Lower leg skin (tissue), 4 donors: ENCODE data around the gene MROH2B. TPM values are rescaled to one million over a fixed set of nuclear protein-coding genes. Genes with fewer than 3 reads are reported as not detected.
"Not testable (repeated sequence)": the region's sequence is repeated elsewhere in the genome, so short reads cannot be mapped to it uniquely, and the experiment has no call there.

Experiments
- DNase-seq, 2 donors: peaks; one replicate each; pipeline ENCODE4 v3.0.0-alpha.2; 2019; ENCODE audit warnings: low spot score in 2 of 2
- H3K4me3 ChIP-seq: fragments of 200-600 bp; sonication (generic); 2 replicates; pipeline ENCODE4 v1.5.1; 2017; ENCODE audit warnings: mild to moderate bottlenecking, low read depth; ENCODE audit not compliant: poor library complexity, severe bottlenecking
- CTCF ChIP-seq, 3 donors: fragments of 450-650 bp; IDR thresholded peaks; one replicate each; pipeline ENCODE4 v1.5.1; 2016; ENCODE audit warnings: antibody characterized with exemption in 3 of 3, mild to moderate bottlenecking in 3 of 3, moderate library complexity in 2 of 3
- POLR2A ChIP-seq, 2 donors: fragments of 450-650 bp; IDR thresholded peaks; one replicate each; pipeline ENCODE4 v1.6.1; 2016 to 2017; ENCODE audit warnings: antibody characterized with exemption in 2 of 2, mild to moderate bottlenecking in 1 of 2, moderate library complexity in 1 of 2
- WGBS, 2 donors: methylation state at CpG; one replicate each; pipeline ENCODE4 v1.1.5; 2018; 5-methylcytosine and 5-hydroxymethylcytosine counted together
- intact Hi-C: fragments of 100-400 bp; cut with DNase I; formaldehyde crosslinking; loops from one replicate; pipeline ENCODE4 v1.15.0; 2023; ENCODE audit warnings: low total_unique reads
- total RNA-seq, 4 donors: library from RNA; depleted of rRNA; stranded (reverse); fragments of >200 nt; gene quantifications; one replicate each; pipeline ENCODE4 v1.1.0, GENCODE V29; 2016

The MROH2B gene
- total RNA-seq, 4 donors from 2014 or later: not detected

DNA sequence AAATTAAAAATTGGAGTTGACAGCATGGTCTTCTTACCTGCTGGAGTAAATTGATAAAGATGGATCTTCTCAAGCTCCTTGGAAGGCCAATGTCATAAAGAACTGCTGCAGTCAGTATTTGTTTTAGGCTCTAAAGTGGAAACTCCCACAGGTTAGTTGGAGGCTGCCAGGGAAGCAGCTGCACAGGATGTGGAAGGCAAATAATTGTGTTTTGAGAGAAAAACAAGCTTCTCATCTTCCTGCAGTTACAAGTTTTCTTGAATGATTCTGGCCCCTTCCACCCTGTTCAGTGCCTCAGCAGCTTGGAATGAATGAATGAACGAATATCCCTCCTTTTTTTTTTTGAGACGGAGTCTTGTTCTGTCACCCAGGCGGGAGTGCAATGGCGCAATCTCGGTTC lies 13.9 kb downstream of the MROH2B start:
- intact Hi-C loops: no loop called here
- no peak for TF ChIP-seq CTCF (IDR thresholded peaks at IDR 0.05)
- no peak for DNase-seq
- no peak overlapping the region for H3K4me3 ChIP-seq
- WGBS, 2 donors: 87 to 89% methylated on average over 5 of the region's 5 CpGs

DNA sequence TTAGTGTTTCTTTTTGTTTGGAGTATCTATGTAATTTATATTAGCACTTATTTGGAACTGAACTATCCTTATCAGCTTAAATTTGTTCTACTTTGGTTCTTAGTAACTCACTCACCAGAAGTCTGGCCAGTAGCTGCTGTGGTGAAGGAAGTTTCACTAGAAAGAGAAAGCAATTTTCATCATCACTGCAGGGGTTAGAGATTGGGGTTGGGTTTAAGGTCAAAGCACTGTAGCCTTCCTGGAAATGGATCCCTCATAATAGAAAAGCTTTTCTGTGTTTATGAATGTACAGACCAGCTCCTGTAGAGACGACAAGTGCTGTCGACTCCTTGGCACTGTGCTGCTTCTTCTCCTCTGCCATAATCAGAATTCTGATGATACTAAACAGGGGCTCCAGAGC lies 22.2 kb downstream of the MROH2B start:
- intact Hi-C loops: no loop called here
- H3K4me3 ChIP-seq: no peak overlapping the region
- TF ChIP-seq CTCF (IDR thresholded peaks at IDR 0.05) (no peak), POLR2A (IDR thresholded peaks at IDR 0.05) (no peak)
- no peak for DNase-seq
- WGBS, 2 donors: 23 to 43% methylated on average over 2 of the region's 2 CpGs

DNA sequence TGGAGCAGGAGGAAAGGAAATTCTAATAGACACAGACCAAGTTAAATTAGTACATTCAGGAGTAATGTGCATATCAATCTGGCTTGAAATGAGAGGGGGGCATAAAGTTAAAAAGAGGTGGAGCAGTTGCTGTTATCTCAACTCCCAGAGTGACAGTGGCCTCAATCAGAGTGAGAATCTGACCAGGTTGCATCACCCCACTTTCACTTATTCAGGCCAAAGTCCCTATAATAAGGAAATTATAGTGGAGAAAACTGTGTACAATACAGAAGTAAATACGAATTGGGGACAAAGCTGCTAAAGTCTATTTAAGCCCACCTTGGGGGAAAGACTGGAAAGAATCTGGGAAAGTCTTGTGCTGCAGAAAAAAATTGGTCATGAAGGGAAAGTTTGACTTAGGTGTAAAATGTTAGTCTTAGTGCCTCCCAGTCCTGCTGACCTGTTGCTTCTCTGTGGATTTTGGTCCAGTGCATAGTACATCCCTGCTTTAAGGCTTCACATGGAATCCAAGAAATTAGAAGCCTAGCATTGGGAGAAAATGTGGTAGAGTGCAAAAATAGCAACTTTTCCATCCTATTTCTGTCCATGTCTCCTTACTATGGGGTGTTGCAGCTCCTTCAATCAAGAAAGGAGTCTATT lies 27.9 kb downstream of the MROH2B start:
- H3K4me3 ChIP-seq: no peak overlapping the region
- intact Hi-C loops: no loop called here
- TF ChIP-seq POLR2A (IDR thresholded peaks at IDR 0.05): no peak
- no peak for TF ChIP-seq CTCF (IDR thresholded peaks at IDR 0.05)
- no peak for DNase-seq
- WGBS, 2 donors: 66 to 71% methylated on average over 1 of the region's 1 CpG

DNA sequence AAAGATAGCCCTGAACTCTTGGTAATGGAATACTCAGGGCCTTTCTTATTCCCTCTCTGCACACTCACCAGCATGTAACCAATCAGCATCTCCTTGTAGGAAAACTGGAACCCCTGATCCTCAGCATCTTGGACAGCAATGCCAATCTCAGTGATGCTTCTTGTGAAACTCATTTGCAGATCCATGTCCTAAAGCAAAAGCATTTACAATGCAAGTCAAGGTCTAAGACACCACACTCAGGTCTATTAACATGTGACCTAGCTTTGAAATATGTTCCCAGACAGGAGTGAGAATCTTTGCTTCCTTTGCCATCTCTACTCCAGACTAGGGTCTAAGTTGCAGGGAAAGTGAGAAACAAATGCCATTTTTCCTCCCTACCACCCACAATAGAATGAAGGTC lies 38.2 kb downstream of the MROH2B start:
- TF ChIP-seq CTCF (IDR thresholded peaks at IDR 0.05): no peak
- TF ChIP-seq POLR2A (IDR thresholded peaks at IDR 0.05): no peak
- H3K4me3 ChIP-seq: no peak overlapping the region
- intact Hi-C loops: no loop called here
- DNase-seq: no peak

GRCh38 chr5:41022600-41022999 lies 48.5 kb downstream of the MROH2B start:
- H3K4me3 ChIP-seq, DNase-seq, intact Hi-C loops: not testable (repeated sequence)
- WGBS, 2 donors: 93 to 99% methylated on average over 8 of the region's 8 CpGs

GRCh38 chr5:41012318-41012717 lies 58.8 kb downstream of the MROH2B start:
- intact Hi-C loops: no loop called here
- DNase-seq: no peak
- TF ChIP-seq CTCF (IDR thresholded peaks at IDR 0.05) (no peak), POLR2A (IDR thresholded peaks at IDR 0.05) (no peak)
- WGBS, 2 donors: 70 to 75% methylated on average over 4 of the region's 4 CpGs
- H3K4me3 ChIP-seq: no peak overlapping the region
